ENCODE data around the gene ELL3. TPM values are rescaled to one million over a fixed set of nuclear protein-coding genes. Genes with fewer than 3 reads are reported as not detected.

The ELL3 gene
- total and polyA plus RNA-seq, 2 of the 8 experiments (the other 6 are each of a cell fraction or from before 2014, with no cell fraction given): 9.2 to 13.7 TPM

DNA sequence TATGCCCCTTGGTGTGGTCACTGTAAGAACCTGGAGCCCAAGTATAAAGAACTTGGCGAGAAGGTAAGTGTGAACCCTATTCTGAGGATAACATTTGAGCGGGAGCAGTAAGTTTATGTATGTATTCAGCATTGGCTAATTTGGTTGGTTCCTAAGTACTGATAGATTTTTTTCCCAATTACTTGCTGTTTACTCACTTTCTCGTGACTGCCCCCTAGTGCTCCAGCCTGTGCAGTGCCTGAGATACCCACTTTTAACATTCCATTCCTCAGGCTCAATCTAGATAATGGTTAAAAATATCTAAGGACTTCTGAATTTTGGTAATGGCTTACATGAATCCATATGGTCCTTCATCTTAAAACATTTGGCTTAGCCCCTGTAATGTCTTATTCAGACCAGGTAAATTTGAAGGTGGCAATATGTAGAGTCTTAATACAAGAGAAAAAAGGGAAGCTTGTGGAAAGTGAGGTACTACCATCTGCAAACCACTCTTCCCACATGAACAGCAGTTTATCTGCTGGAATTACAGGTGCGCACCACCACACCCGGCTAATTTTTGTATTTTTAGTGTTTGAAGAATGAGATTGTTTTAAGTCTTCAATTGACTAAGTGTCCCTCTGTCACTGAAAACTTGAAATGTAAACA is 7.1 kb downstream of the ELL3 start:
- H3K27me3 ChIP-seq (replicated peaks in 1 of 4; ENCODE audit: control insufficient read depth in 3 of 4, extremely low read depth in 1 of 4, insufficient read depth in 3 of 4, low read length in 3 of 4): no peaks in the 10 kb centered on the region
- H3K4me3 ChIP-seq (ENCODE audit: extremely low read depth in 1 of 4, insufficient read depth in 2 of 4, low read depth in 3 of 4, low read length in 4 of 4): no peak overlapping the region
- no peak overlapping the region for H2AFZ ChIP-seq (ENCODE audit: low read length)
- no peak overlapping the region for H4K8ac ChIP-seq (ENCODE audit: extremely low read depth, insufficient read depth, low read length)
- no peak overlapping the region for H3K14ac ChIP-seq (ENCODE audit: insufficient read length)
- H2BK20ac ChIP-seq (ENCODE audit: low read length): no peak overlapping the region
- H3K27ac ChIP-seq (ENCODE audit: low read depth, low read length): no peak overlapping the region
- peaks cover 49 to 90% (median 72%) of the 10 kb centered on the region in 4 experiments for H3K36me3 ChIP-seq (ENCODE audit: control insufficient read depth in 2 of 4, insufficient read depth in 4 of 4, low read length in 3 of 4)
- H2BK120ac ChIP-seq (replicated peaks; ENCODE audit: low read depth, low read length): no peak overlapping the region
- no peak overlapping the region for H3K4ac ChIP-seq (replicated peaks; ENCODE audit: insufficient read length, low read depth, low read length)
- H3K79me2 ChIP-seq (ENCODE audit: control insufficient read depth in 1 of 2, insufficient read depth in 2 of 2, low read length in 2 of 2): no peaks in the 10 kb centered on the region
- H3K56ac ChIP-seq (replicated peaks; ENCODE audit: insufficient read length, low read depth, low read length): no peak overlapping the region
- no peak overlapping the region for H2BK5ac ChIP-seq (ENCODE audit: low read depth, low read length)
- no peak overlapping the region for H3K23ac ChIP-seq (ENCODE audit: insufficient read length)
- TF ChIP-seq, protein P1, sequence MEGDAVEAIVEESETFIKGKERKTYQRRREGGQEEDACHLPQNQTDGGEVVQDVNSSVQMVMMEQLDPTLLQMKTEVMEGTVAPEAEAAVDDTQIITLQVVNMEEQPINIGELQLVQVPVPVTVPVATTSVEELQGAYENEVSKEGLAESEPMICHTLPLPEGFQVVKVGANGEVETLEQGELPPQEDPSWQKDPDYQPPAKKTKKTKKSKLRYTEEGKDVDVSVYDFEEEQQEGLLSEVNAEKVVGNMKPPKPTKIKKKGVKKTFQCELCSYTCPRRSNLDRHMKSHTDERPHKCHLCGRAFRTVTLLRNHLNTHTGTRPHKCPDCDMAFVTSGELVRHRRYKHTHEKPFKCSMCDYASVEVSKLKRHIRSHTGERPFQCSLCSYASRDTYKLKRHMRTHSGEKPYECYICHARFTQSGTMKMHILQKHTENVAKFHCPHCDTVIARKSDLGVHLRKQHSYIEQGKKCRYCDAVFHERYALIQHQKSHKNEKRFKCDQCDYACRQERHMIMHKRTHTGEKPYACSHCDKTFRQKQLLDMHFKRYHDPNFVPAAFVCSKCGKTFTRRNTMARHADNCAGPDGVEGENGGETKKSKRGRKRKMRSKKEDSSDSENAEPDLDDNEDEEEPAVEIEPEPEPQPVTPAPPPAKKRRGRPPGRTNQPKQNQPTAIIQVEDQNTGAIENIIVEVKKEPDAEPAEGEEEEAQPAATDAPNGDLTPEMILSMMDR (IDR thresholded peaks at IDR 0.05; ENCODE audit: control extremely low read depth in 1 of 3, insufficient read depth in 1 of 3, low read depth in 1 of 3, low read length in 3 of 3): peak; percentile 19 to 85 (median 55)
- TF ChIP-seq RFX5 (IDR thresholded peaks at IDR 0.05; ENCODE audit: borderline replicate concordance, low read depth, low read length): no peak
- peak; percentile 38 to 53; a peak in 3 of 4 replicates for TF ChIP-seq RAD21 (IDR thresholded peaks at IDR 0.05 in 1 of 2, conservative IDR thresholded peaks at IDR 0.05 in 1 of 2; ENCODE audit: low read depth in 2 of 2, low read length in 2 of 2)
- no peak overlapping the region for H3K9ac ChIP-seq (replicated peaks in 1 of 4; ENCODE audit: extremely low read depth in 1 of 4, low read depth in 3 of 4, low read length in 3 of 4)
- H4K91ac ChIP-seq (replicated peaks; ENCODE audit: insufficient read length, low read length): no peak overlapping the region
- FAIRE-seq (no peak), DNase-seq (ENCODE audit: low read depth in 1 of 2, low spot score in 2 of 2) (peak; percentile 34 to 79)
- ChIA-PET CTCF (ENCODE audit: partially characterized antibody) (interaction anchor here (0.6 to 3.1 kb wide), 9 partner anchors 9 to 308 kb away, joined by 3 to 24 read pairs (median 5); partner anchors contain the start of gene SERF2), POLR2A (ENCODE audit: partially characterized antibody) (interaction anchor here (0.5 to 0.9 kb wide), 2 partner anchors 8 to 50 kb away, joined by 3 read pairs; no protein-coding TSS in a partner anchor)
- no peaks in the 10 kb centered on the region for H3K9me3 ChIP-seq (ENCODE audit: insufficient read depth in 2 of 2, low read depth in 1 of 2, low read length in 1 of 2)
- no peaks in the 10 kb centered on the region for H3K79me1 ChIP-seq (ENCODE audit: low read depth, low read length)
- no peaks in the 10 kb centered on the region for H3K4me1 ChIP-seq (replicated peaks in 1 of 4; ENCODE audit: control insufficient read depth in 3 of 4, insufficient read depth in 4 of 4, low read length in 3 of 4)
- no peak overlapping the region for H2BK12ac ChIP-seq (ENCODE audit: low read depth, low read length)
- no peaks in the 10 kb centered on the region for H3K23me2 ChIP-seq (ENCODE audit: low read depth, low read length)
- H3K18ac ChIP-seq (ENCODE audit: extremely low read depth, low read length): no peak overlapping the region
- no peak overlapping the region for H2BK15ac ChIP-seq (ENCODE audit: low read length)
- H4K20me1 ChIP-seq (replicated peaks in 1 of 2; ENCODE audit: control insufficient read depth in 1 of 2, insufficient read depth in 2 of 2, low read length in 2 of 2): peaks cover 0 to 6% of the 10 kb centered on the region in 2 experiments
- no peak overlapping the region for H3K4me2 ChIP-seq (ENCODE audit: insufficient read depth in 1 of 2, low read depth in 2 of 2, low read length in 2 of 2)
- 71% methylated on average over 5 of the region's 5 CpGs; no CpG with 5 or more reads in 1 of the 2 experiments for WGBS, 2 experiments (ENCODE audit: extremely low coverage in 1 of 2, insufficient coverage in 1 of 2, insufficient read length in 1 of 2, insufficient replicate concordance in 2 of 2, low coverage in 1 of 2, low lambda C conversion rate in 2 of 2, missing lambda C conversion rate in 1 of 2)
- H4K5ac ChIP-seq (ENCODE audit: insufficient read length, low read depth, low read length): no peak overlapping the region
- H2AK5ac ChIP-seq (ENCODE audit: low read depth, low read length): no peak overlapping the region
